SK-N-SH (cell line): ENCODE measurements around the gene HOXB2. TPM values are rescaled to one million over a fixed set of nuclear protein-coding genes. Genes with fewer than 3 reads are reported as not detected.
A peak's percentile ranks its signal among the peaks of the same experiment; 100 is the strongest.

ENCODE experiments used
- CTCF ChIA-PET: fragments of 300-600, 350-600 bp; formaldehyde crosslinking; extraction: SDS; loops from one replicate; lab custom pipeline; 2021; lab: Yijun Ruan, JAX
- POLR2A ChIA-PET: fragments of 350-600 bp; sonication (Branson Sonifier 250); formaldehyde crosslinking; extraction: SDS; loops from one replicate; lab custom pipeline; 2020; ENCODE audit warnings: antibody characterized with exemption, inconsistent platforms; lab: Yijun Ruan, JAX
- DNase-seq: peaks from one replicate; pipeline ENCODE4 v3.0.0; 2012
- H2AFZ ChIP-seq: fragments of 200-600 bp; sonication (generic); 2 replicates; pipeline ENCODE4 v1.8.1; 2016; ENCODE audit warnings: antibody characterized with exemption, mild to moderate bottlenecking, low read depth
- H3F3A ChIP-seq: fragments of 200-600 bp; sonication (generic); replicated peaks from 2 replicates; pipeline ENCODE3; 2016; ENCODE audit warnings: antibody characterized with exemption, mild to moderate bottlenecking; ENCODE audit not compliant: insufficient read depth
- H3K27ac ChIP-seq, 2 experiments: fragments of 200-500 bp in 1 of 2; fragments of 200-600 bp in 1 of 2; sonication (Bioruptor generic) in 1 of 2; sonication (generic), shearing (Covaris generic) in 1 of 2; 2 replicates each; pipeline versions ENCODE4 v1.5.1 to v1.6.1; 2014 to 2016; ENCODE audit warnings: low read depth in 2 of 2, inconsistent platforms in 1 of 2, low read length in 1 of 2, mild to moderate bottlenecking in 1 of 2, mixed read lengths in 1 of 2
- H3K27me3 ChIP-seq: fragments of 200-600 bp; sonication (generic), shearing (Covaris generic); 2 replicates; pipeline ENCODE4 v1.6.1; 2016; ENCODE audit warnings: mixed run types; ENCODE audit not compliant: insufficient read depth
- H3K36me3 ChIP-seq, 2 experiments: fragments of 200-500 bp in 1 of 2; fragments of 200-600 bp in 1 of 2; sonication (Bioruptor generic) in 1 of 2; sonication (generic) in 1 of 2; replicated peaks in 1 of 2; 2 replicates each; pipeline versions ENCODE3 to v1.5.1; 2014 to 2016; ENCODE audit warnings: low read length in 1 of 2, mild to moderate bottlenecking in 1 of 2; ENCODE audit not compliant: insufficient read depth in 2 of 2, control insufficient read depth in 1 of 2
- H3K4me1 ChIP-seq, 2 experiments: fragments of 200-500 bp in 1 of 2; fragments of 200-600 bp in 1 of 2; sonication (Bioruptor generic) in 1 of 2; sonication (generic), shearing (Covaris generic) in 1 of 2; 2 replicates each; pipeline versions ENCODE4 v1.5.1 to v1.6.1; 2014 to 2016; ENCODE audit warnings: low read depth in 1 of 2, low read length in 1 of 2, mixed run types in 1 of 2; ENCODE audit not compliant: insufficient read depth in 2 of 2, control insufficient read depth in 1 of 2
- H3K4me2 ChIP-seq: fragments of 200-600 bp; sonication (generic), shearing (Covaris generic); 2 replicates; pipeline ENCODE4 v1.6.1; 2017; ENCODE audit warnings: mixed run types
- H3K4me3 ChIP-seq, 2 experiments: fragments of 200-500 bp in 1 of 2; fragments of 200-600 bp in 1 of 2; sonication (Bioruptor generic) in 1 of 2; sonication (generic), shearing (Covaris generic) in 1 of 2; 2 replicates each; pipeline versions ENCODE4 v1.5.1 to v1.8.1; 2014 to 2016; ENCODE audit warnings: low read depth in 2 of 2, inconsistent platforms in 1 of 2, low read length in 1 of 2, mild to moderate bottlenecking in 1 of 2, mixed read lengths in 1 of 2, moderate library complexity in 1 of 2
- H3K79me2 ChIP-seq: fragments of 200-600 bp; sonication (generic); 2 replicates; pipeline ENCODE4 v1.8.1; 2017; ENCODE audit warnings: mild to moderate bottlenecking; ENCODE audit not compliant: insufficient read depth
- H3K9ac ChIP-seq: fragments of 200-600 bp; sonication (generic); 2 replicates; pipeline ENCODE4 v1.6.1; 2017; ENCODE audit warnings: mixed run types
- H3K9me2 ChIP-seq: fragments of 200-600 bp; sonication (generic); 2 replicates; pipeline ENCODE4 v1.6.1; 2017; ENCODE audit warnings: mixed run types
- H3K9me3 ChIP-seq: fragments of 200-600 bp; sonication (generic); 2 replicates; pipeline ENCODE4 v1.6.1; 2017; ENCODE audit warnings: mixed run types, mild to moderate bottlenecking, moderate library complexity
- H4K20me1 ChIP-seq: fragments of 200-600 bp; sonication (generic); 2 replicates; pipeline ENCODE4 v1.6.1; 2017; ENCODE audit warnings: mild to moderate bottlenecking, mixed run types; ENCODE audit not compliant: insufficient read depth
- EZH2phosphoT487 ChIP-seq: fragments of 200-600 bp; sonication (generic); IDR thresholded peaks from 2 replicates; pipeline ENCODE4 v1.6.1; 2017; ENCODE audit warnings: low read depth, mixed run types, mild to moderate bottlenecking, antibody characterized with exemption, moderate library complexity, borderline replicate concordance
- GABPA ChIP-seq: IDR thresholded peaks from 2 replicates; pipeline ENCODE4 v1.4.0; 2012; ENCODE audit warnings: low read depth, mild to moderate bottlenecking
- NFIC ChIP-seq: IDR thresholded peaks from 2 replicates; pipeline ENCODE4 v1.4.0; 2012; ENCODE audit warnings: borderline replicate concordance
- PBX3 ChIP-seq: IDR thresholded peaks from 2 replicates; pipeline ENCODE4; 2012
- SMC3 ChIP-seq: IDR thresholded peaks from 2 replicates; pipeline ENCODE4 v1.6.1; 2012; ENCODE audit warnings: low read depth, low read length, improper control_type of control experiment
- ZBTB33 ChIP-seq: IDR thresholded peaks from 2 replicates; pipeline ENCODE4 v1.4.0; 2012; ENCODE audit warnings: low read depth, borderline replicate concordance
- WGBS: methylation state at CpG from one replicate; pipeline ENCODE4 v1.1.6; 2017; ENCODE audit warnings: low lambda C conversion rate; 5-methylcytosine and 5-hydroxymethylcytosine counted together
- polyA plus RNA-seq, 3 experiments: library from polyadenylated mRNA; depleted of rRNA; stranded (reverse); fragments of >200 nt; gene quantifications; 2 replicates each; pipeline ENCODE4 v1.2.3, GENCODE V29; 2012
- TF ChIP-seq, protein P1 (sequence below): IDR thresholded peaks from 2 replicates; pipeline ENCODE4 v1.6.1; 2012; ENCODE audit warnings: mild to moderate bottlenecking, low read depth, low read length, moderate library complexity

The HOXB2 gene
- polyA plus RNA-seq, 1 of the 3 experiments (the other 2 are of a cell fraction) = 1.9 TPM

- no peak overlapping the region for H3K4me3 ChIP-seq
- no peaks in the 10 kb centered on the region for H3K36me3 ChIP-seq
- POLR2A ChIA-PET = no interaction called here
- H3K4me2 ChIP-seq = peak overlapping the region; percentile 38; the same call in 1 of the 2 replicates
- H3K9me2 ChIP-seq = no peaks in the 10 kb centered on the region
- TF ChIP-seq PBX3 (peak; percentile 23; the same call in 1 of the 2 replicates), EZH2phosphoT487 (peak; percentile 84; the same call in 1 of the 2 replicates), NFIC (no peak), SMC3 (no peak), ZBTB33 (no peak), GABPA (no peak)
- TF ChIP-seq, all 33 proteins: peak for 2
- Histone ChIP-seq H3K9ac (no peak overlapping the region), H3K79me2 (no peaks in the 10 kb centered on the region), H2AFZ (0 out of 2 replicates have a peak overlapping the region, but pooled peaks have one; percentile 56), H3K9me3 (no peaks in the 10 kb centered on the region), H3K27ac (no peak overlapping the region), H3K27me3 (peaks cover 97% of the 10 kb centered on the region), H4K20me1 (peaks cover 2% of the 10 kb centered on the region; the same call in 1 of the 2 replicates), H3K4me1 (no peaks in the 10 kb centered on the region), H3F3A (no peaks in the 10 kb centered on the region)
- WGBS = 22% methylated on average over 36 of the region's 36 CpGs
- no peak for DNase-seq
- CTCF ChIA-PET = interaction anchor here (1.3 to 2.0 kb wide), 3 partner anchors 38 to 203 kb away, joined by 3 to 10 read pairs (median 4); no protein-coding TSS in a partner anchor
Observed at GRCh38 chr17:48555258-48556228, 10.6 kb upstream of the HOXB2 start.

- Histone ChIP-seq H3K36me3 (no peaks in the 10 kb centered on the region), H3K4me1 (no peaks in the 10 kb centered on the region), H3K79me2 (no peaks in the 10 kb centered on the region), H3K27ac (no peak overlapping the region), H3K4me3 (no peak overlapping the region), H3K9me3 (no peaks in the 10 kb centered on the region), H3F3A (no peaks in the 10 kb centered on the region), H4K20me1 (peaks cover 2% of the 10 kb centered on the region; the same call in 1 of the 2 replicates), H3K9ac (peak overlapping the region; percentile 16; the same call in 1 of the 2 replicates), H3K4me2 (peak overlapping the region; percentile 38; the same call in 1 of the 2 replicates), H3K9me2 (no peaks in the 10 kb centered on the region), H2AFZ (0 out of 2 replicates have a peak overlapping the region, but pooled peaks have one; percentile 56), H3K27me3 (peaks cover 97% of the 10 kb centered on the region)
- DNase-seq = no peak
- CTCF ChIA-PET = interaction anchor here (1.3 to 2.0 kb wide), 2 partner anchors 38 to 202 kb away, joined by 3 to 10 read pairs; no protein-coding TSS in a partner anchor
- POLR2A ChIA-PET = no interaction called here
- no peak for TF ChIP-seq SMC3
- TF ChIP-seq, protein P1, sequence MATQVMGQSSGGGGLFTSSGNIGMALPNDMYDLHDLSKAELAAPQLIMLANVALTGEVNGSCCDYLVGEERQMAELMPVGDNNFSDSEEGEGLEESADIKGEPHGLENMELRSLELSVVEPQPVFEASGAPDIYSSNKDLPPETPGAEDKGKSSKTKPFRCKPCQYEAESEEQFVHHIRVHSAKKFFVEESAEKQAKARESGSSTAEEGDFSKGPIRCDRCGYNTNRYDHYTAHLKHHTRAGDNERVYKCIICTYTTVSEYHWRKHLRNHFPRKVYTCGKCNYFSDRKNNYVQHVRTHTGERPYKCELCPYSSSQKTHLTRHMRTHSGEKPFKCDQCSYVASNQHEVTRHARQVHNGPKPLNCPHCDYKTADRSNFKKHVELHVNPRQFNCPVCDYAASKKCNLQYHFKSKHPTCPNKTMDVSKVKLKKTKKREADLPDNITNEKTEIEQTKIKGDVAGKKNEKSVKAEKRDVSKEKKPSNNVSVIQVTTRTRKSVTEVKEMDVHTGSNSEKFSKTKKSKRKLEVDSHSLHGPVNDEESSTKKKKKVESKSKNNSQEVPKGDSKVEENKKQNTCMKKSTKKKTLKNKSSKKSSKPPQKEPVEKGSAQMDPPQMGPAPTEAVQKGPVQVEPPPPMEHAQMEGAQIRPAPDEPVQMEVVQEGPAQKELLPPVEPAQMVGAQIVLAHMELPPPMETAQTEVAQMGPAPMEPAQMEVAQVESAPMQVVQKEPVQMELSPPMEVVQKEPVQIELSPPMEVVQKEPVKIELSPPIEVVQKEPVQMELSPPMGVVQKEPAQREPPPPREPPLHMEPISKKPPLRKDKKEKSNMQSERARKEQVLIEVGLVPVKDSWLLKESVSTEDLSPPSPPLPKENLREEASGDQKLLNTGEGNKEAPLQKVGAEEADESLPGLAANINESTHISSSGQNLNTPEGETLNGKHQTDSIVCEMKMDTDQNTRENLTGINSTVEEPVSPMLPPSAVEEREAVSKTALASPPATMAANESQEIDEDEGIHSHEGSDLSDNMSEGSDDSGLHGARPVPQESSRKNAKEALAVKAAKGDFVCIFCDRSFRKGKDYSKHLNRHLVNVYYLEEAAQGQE = no peak
- peak; percentile 90; the same call in 1 of the 2 replicates for TF ChIP-seq EZH2phosphoT487
- WGBS = 7% methylated on average over 44 of the region's 44 CpGs
Observed at GRCh38 chr17:48554412-48555257, 9.7 kb upstream of the HOXB2 start.
